Lower leg skin (tissue), 4 donors: Measurements from ENCODE around the gene ZSCAN22. TPM values are rescaled to one million over a fixed set of nuclear protein-coding genes. Genes with fewer than 3 reads are reported as not detected.

ENCODE experiments used
- DNase-seq, 2 donors: peaks; one replicate each; pipeline ENCODE4 v3.0.0-alpha.2; 2019; ENCODE audit warnings: low spot score in 2 of 2
- H3K4me3 ChIP-seq: fragments of 200-600 bp; sonication (generic); 2 replicates; pipeline ENCODE4 v1.5.1; 2017; ENCODE audit warnings: mild to moderate bottlenecking, low read depth; ENCODE audit not compliant: poor library complexity, severe bottlenecking
- CTCF ChIP-seq, 3 donors: fragments of 450-650 bp; IDR thresholded peaks; one replicate each; pipeline ENCODE4 v1.5.1; 2016; ENCODE audit warnings: antibody characterized with exemption in 3 of 3, mild to moderate bottlenecking in 3 of 3, moderate library complexity in 2 of 3
- POLR2A ChIP-seq, 2 donors: fragments of 450-650 bp; IDR thresholded peaks; one replicate each; pipeline ENCODE4 v1.6.1; 2016 to 2017; ENCODE audit warnings: antibody characterized with exemption in 2 of 2, mild to moderate bottlenecking in 1 of 2, moderate library complexity in 1 of 2
- WGBS, 2 donors: methylation state at CpG; one replicate each; pipeline ENCODE4 v1.1.5; 2018; 5-methylcytosine and 5-hydroxymethylcytosine counted together
- intact Hi-C: fragments of 100-400 bp; cut with DNase I; formaldehyde crosslinking; loops from one replicate; pipeline ENCODE4 v1.15.0; 2023; ENCODE audit warnings: low total_unique reads
- total RNA-seq, 4 donors: library from RNA; depleted of rRNA; stranded (reverse); fragments of >200 nt; gene quantifications; one replicate each; pipeline ENCODE4 v1.1.0, GENCODE V29; 2016

ZSCAN22 gene
- total RNA-seq, 4 donors from 2014 or later = 4.8 to 7.7 (median 5.4) TPM

- no peak overlapping the region for H3K4me3 ChIP-seq
- TF ChIP-seq CTCF (IDR thresholded peaks at IDR 0.05) (no peak), POLR2A (IDR thresholded peaks at IDR 0.05) (no peak)
- whole genome bisulfite sequencing, 2 donors = 43 to 48% methylated on average over 4 of the region's 4 CpGs
- intact Hi-C loops = no loop called here
- DNase-seq = no peak
These were observed 46.9 kb upstream of the ZSCAN22 start for GRCh38 chr19:58279925-58280316.

- H3K4me3 ChIP-seq = no peak overlapping the region
- no peak for TF ChIP-seq POLR2A (IDR thresholded peaks at IDR 0.05)
- no peak for TF ChIP-seq CTCF (IDR thresholded peaks at IDR 0.05)
- DNase-seq = no peak
These were observed 42.6 kb upstream of the ZSCAN22 start for GRCh38 chr19:58284199-58284598.

GRCh38 chr19:58291943-58292342, 34.9 kb upstream of the ZSCAN22 start:
- WGBS, 2 donors = 95% methylated on average over 7 of the region's 7 CpGs
- TF ChIP-seq CTCF (IDR thresholded peaks at IDR 0.05) = no peak
- intact Hi-C loops = no loop called here
- no peak for DNase-seq
- no peak overlapping the region for H3K4me3 ChIP-seq

More at GRCh38 chr19:58284199-58284598, 42.6 kb upstream of the ZSCAN22 start:
- WGBS, 2 donors = 90 to 92% methylated on average over 7 of the region's 7 CpGs
- intact Hi-C loops = no loop called here

- DNase-seq = no peak
- no peak overlapping the region for H3K4me3 ChIP-seq
- intact Hi-C loops = no loop called here
- TF ChIP-seq CTCF (IDR thresholded peaks at IDR 0.05) = no peak
- no peak for TF ChIP-seq POLR2A (IDR thresholded peaks at IDR 0.05)
- 96 to 97% methylated on average over 22 of the region's 22 CpGs for WGBS, 2 donors
These were observed 31.9 kb upstream of the ZSCAN22 start for GRCh38 chr19:58294743-58295374.

- TF ChIP-seq CTCF (IDR thresholded peaks at IDR 0.05) (no peak), POLR2A (IDR thresholded peaks at IDR 0.05) (no peak)
- H3K4me3 ChIP-seq = no peak overlapping the region
- WGBS, 2 donors = 74 to 79% methylated on average over 7 of the region's 7 CpGs
- no peak for DNase-seq
- intact Hi-C loops = no loop called here
These were observed 30.7 kb upstream of the ZSCAN22 start for GRCh38 chr19:58296104-58296503.

GRCh38 chr19:58300620-58301019, 26.2 kb upstream of the ZSCAN22 start:
- no peak overlapping the region for H3K4me3 ChIP-seq
- 94 to 96% methylated on average over 7 of the region's 7 CpGs for WGBS, 2 donors
- TF ChIP-seq POLR2A (IDR thresholded peaks at IDR 0.05) = no peak
- no peak for TF ChIP-seq CTCF (IDR thresholded peaks at IDR 0.05)
- intact Hi-C loops = no loop called here
- DNase-seq = no peak
